HepG2 (cell line): ENCODE results near the gene HTRA2.

Source experiments
- BHLHE40 ChIP-seq: IDR thresholded peaks from 2 replicates; pipeline ENCODE4 v1.6.1; 2011; ENCODE audit warnings: low read length, improper control_type of control experiment
- CTCF ChIP-seq: sonication (generic); formaldehyde crosslinking; IDR thresholded peaks from 2 replicates; pipeline ENCODE4 v1.5.0; 2020; ENCODE audit warnings: mild to moderate bottlenecking, missing genetic modification reagents, moderate library complexity
- NFKB2 ChIP-seq: sonication (generic); formaldehyde crosslinking; IDR thresholded peaks from 2 replicates; pipeline ENCODE4 v1.4.0; 2020; ENCODE audit warnings: missing genetic modification reagents, borderline replicate concordance
- NR3C1 ChIP-seq: sonication (generic); formaldehyde crosslinking; IDR thresholded peaks from 2 replicates; pipeline ENCODE4 v1.4.0; 2020; ENCODE audit warnings: missing genetic modification reagents
- NRL ChIP-seq: sonication (generic); formaldehyde crosslinking; IDR thresholded peaks from 2 replicates; pipeline ENCODE4 v1.5.0; 2020; ENCODE audit warnings: missing genetic modification reagents, mild to moderate bottlenecking, moderate library complexity, borderline replicate concordance
- POLR2A ChIP-seq, 2 experiments: IDR thresholded peaks; 2 replicates each; pipeline ENCODE4 v1.6.1; 2011; ENCODE audit warnings: low read depth in 2 of 2, low read length in 2 of 2, mild to moderate bottlenecking in 1 of 2, moderate library complexity in 1 of 2; ENCODE audit not compliant: insufficient read depth in 1 of 2
- ZSCAN29 ChIP-seq: sonication (generic); formaldehyde crosslinking; conservative IDR thresholded peaks from 2 replicates; pipeline ENCODE4 v1.4.0; 2020; ENCODE audit warnings: mild to moderate bottlenecking, missing genetic modification reagents

- no peak for TF ChIP-seq NRL (CRISPR knock-in tag)
- no peak for TF ChIP-seq ZSCAN29 (CRISPR knock-in tag)
- no peak for TF ChIP-seq NR3C1
- no peak for TF ChIP-seq BHLHE40
- no peak for TF ChIP-seq NFKB2
- TF ChIP-seq POLR2A (IDR thresholded peaks at IDR 0.05; ENCODE audit: insufficient read depth in 1 of 2, low read depth in 2 of 2, low read length in 2 of 2), result no peak
- TF ChIP-seq CTCF (CRISPR knock-in tag), result no peak
Measured at GRCh38 chr2:74558284-74559230, 28.8 kb downstream of the HTRA2 start.
